H1 (cell line): Measurements from ENCODE around the gene EML1. TPM values are rescaled to one million over a fixed set of nuclear protein-coding genes. Genes with fewer than 3 reads are reported as not detected.

Experiments used
- BCL11A ChIP-seq, 2 experiments: IDR thresholded peaks; one replicate each; pipeline ENCODE4 v1.6.1; 2011; ENCODE audit warnings: low read depth in 2 of 2, low read length in 2 of 2, mild to moderate bottlenecking in 2 of 2
- GABPA ChIP-seq: IDR thresholded peaks from 2 replicates; pipeline ENCODE4 v1.6.1; 2011; ENCODE audit warnings: mild to moderate bottlenecking, low read length, moderate library complexity, borderline replicate concordance; ENCODE audit not compliant: insufficient read depth
- TEAD4 ChIP-seq: IDR thresholded peaks from 2 replicates; pipeline ENCODE4 v1.6.1; 2012; ENCODE audit warnings: low read depth, low read length, inconsistent platforms, mixed read lengths
- polyA plus RNA-seq, 7 experiments: library from polyadenylated mRNA; depleted of rRNA in 3 of 7; stranded (reverse) in 5 of 7; unstranded in 2 of 7; fragments of >200 nt in 5 of 7; fragments of 200-250 nt in 2 of 7; gene quantifications; 1 replicate in 5 of 7; 2 replicates in 1 of 7; 4 replicates in 1 of 7; pipeline versions ENCODE4 v1.2.1 to v1.2.3, GENCODE V29; 2011 to 2013; ENCODE audit warnings: missing spikeins in 2 of 7, mixed read lengths in 2 of 7
- total RNA-seq: library from RNA; stranded (reverse); fragmentation: NEBNext Ultra II Directional; extraction: Animal tissue kit (Norgen Biotek cat#: 25700); gene quantifications from 2 replicates; pipeline ENCODE4 v1.2.1, GENCODE V29; 2021

The EML1 gene
- total and polyA plus RNA-seq, 2 of the 8 experiments (the other 6 are each of a cell fraction or from before 2014, with no cell fraction given), result 11.1 to 24.7 TPM

DNA sequence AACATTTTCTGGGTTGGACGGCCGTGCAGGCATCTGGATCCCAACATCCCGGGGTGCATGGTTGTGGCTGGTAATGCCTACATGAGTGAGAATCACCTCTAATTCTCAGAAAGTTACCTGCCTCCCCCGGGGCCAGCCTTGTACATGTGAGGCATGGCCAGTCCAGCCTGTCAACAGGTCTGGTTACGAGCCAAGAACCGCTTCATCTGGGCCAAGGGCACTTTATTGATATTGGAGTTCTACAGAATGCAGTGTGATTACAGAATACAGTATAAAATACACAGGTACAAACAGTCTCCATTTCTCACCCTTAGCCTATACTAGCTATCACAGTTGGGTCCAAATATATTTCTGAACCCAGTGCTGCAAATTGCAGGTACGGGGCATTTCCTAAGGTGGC lies 187.1 kb downstream of the EML1 start (continued):
- no peak for TF ChIP-seq GABPA
- no peak for TF ChIP-seq BCL11A (IDR thresholded peaks at IDR 0.05; ENCODE audit: low read depth in 2 of 2, low read length in 2 of 2)
- TF ChIP-seq TEAD4, result no peak
